Tibial nerve (tissue), 3 donors: ENCODE measurements around the gene GM2A.

ENCODE experiments used
- POLR2A ChIP-seq, 2 donors: fragments of 450-650 bp; IDR thresholded peaks; one replicate each; pipeline ENCODE4 v1.6.1; 2017; ENCODE audit warnings: antibody characterized with exemption in 2 of 2, mild to moderate bottlenecking in 2 of 2, moderate library complexity in 2 of 2
- TF ChIP-seq, protein P1 (sequence below), 5 experiments: fragments of 200-600 bp in 3 of 5; fragments of 450-650 bp in 2 of 5; sonication (generic) in 3 of 5; IDR thresholded peaks; one replicate each; pipeline ENCODE4 v1.5.1; 2016 to 2019; ENCODE audit warnings: antibody characterized with exemption in 5 of 5, mild to moderate bottlenecking in 3 of 5, moderate library complexity in 2 of 5

DNA sequence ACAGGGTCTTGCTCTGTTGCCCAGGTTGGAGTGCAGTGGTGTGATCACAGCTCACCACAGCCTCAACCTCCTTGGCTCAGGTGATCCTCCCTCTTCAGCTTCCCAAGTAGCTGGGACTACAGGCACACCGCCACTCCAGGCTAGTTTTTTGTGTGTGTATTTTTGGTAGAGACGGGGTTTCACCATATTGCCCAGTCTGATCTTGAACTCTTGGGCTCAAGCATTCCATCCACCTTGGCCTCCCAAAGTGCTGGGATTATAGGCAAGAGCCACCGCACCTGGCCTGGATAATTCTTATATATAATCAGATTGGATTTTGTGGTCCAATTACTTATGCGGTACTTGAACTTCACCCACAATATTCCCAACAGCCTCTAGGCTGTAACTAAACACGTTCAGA is 48.9 kb upstream of the GM2A start:
- TF ChIP-seq, protein P1, sequence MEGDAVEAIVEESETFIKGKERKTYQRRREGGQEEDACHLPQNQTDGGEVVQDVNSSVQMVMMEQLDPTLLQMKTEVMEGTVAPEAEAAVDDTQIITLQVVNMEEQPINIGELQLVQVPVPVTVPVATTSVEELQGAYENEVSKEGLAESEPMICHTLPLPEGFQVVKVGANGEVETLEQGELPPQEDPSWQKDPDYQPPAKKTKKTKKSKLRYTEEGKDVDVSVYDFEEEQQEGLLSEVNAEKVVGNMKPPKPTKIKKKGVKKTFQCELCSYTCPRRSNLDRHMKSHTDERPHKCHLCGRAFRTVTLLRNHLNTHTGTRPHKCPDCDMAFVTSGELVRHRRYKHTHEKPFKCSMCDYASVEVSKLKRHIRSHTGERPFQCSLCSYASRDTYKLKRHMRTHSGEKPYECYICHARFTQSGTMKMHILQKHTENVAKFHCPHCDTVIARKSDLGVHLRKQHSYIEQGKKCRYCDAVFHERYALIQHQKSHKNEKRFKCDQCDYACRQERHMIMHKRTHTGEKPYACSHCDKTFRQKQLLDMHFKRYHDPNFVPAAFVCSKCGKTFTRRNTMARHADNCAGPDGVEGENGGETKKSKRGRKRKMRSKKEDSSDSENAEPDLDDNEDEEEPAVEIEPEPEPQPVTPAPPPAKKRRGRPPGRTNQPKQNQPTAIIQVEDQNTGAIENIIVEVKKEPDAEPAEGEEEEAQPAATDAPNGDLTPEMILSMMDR (IDR thresholded peaks at IDR 0.05) = no peak
- TF ChIP-seq POLR2A (IDR thresholded peaks at IDR 0.05) = no peak
